DMS153 (cell line): ENCODE measurements around the gene PDX1.

ENCODE experiments used
- DNase-seq: peaks from one replicate; lab custom pipeline; 2025; lab: John Stamatoyannopoulos, UW

Gene PDX1

DNA sequence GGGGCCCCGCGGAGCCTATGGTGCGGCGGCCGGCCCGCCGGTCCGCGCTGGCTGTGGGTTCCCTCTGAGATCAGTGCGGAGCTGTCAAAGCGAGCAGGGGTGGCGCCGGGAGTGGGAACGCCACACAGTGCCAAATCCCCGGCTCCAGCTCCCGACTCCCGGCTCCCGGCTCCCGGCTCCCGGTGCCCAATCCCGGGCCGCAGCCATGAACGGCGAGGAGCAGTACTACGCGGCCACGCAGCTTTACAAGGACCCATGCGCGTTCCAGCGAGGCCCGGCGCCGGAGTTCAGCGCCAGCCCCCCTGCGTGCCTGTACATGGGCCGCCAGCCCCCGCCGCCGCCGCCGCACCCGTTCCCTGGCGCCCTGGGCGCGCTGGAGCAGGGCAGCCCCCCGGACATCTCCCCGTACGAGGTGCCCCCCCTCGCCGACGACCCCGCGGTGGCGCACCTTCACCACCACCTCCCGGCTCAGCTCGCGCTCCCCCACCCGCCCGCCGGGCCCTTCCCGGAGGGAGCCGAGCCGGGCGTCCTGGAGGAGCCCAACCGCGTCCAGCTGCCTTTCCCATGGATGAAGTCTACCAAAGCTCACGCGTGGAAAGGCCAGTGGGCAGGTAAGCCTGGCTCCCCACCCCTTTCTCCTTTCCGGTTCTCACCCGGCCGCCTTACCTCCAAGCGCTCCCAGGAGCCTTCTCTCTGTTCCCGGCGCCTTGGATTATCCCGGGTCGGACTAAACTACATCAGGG, at the start of gene PDX1:
PDX1 (plus strand) TSS at position 67 of the 743 bp plus-strand sequence; CDS start at position 206, 139 bp downstream.
- peak; percentile 52 for DNase-seq

DNA sequence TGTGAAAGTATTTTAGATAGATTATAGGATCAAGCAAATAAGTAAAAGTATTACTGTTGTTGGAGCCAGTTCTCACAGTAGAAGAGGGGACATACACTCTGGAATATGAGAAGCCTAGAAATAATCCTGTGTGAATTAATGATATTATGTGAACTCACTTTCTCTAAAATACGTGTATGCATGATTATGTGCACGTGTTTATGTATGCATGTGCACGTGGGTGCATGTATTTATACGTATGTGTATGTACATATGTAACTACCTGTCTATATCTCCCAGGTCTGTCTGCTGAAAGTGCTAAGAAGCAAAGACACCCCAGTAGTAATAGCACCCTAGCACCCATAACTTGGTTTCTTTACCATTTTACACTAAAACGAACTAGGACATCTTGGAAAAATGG, 41.5 kb upstream of the PDX1 start:
- no peak for DNase-seq

DNA sequence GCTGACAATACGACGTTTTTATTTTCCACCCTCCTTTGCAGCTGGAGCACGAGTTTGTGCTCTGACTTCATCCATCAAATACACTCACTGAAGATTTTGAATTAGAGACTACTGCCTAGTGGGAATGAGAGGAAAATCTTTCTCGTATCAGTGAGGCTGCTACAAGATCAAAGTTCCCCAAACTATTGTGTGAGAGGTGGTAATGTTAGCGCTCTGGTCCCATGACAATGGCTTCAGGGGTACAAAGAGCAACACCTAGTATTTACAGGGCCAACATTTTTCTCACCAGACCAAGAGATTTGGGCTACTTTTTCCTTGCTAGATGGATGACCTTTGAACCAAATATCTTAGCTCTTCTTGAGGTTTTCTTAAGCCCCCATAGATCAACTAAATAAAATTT, 30.3 kb upstream of the PDX1 start:
- DNase-seq, result no peak

DNA sequence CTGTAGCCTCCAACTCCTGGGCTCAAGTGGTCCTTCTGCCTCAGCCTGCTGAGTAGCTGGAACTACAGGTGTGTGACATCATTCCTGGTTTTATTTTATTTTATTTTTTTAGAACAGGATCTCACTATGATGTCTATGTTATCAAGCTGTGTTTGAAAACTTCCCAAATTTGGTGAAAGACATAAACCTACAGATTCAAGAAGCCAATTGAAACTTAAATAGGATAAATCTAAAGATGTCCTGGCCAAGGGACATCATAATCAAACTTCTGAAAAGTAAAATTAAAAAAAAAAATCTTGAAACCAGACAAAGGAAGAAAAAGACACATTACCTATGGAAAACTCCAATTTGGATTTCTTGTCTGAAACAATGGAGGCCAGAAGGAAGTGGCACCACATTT, 23.1 kb upstream of the PDX1 start:
- no peak for DNase-seq

DNA sequence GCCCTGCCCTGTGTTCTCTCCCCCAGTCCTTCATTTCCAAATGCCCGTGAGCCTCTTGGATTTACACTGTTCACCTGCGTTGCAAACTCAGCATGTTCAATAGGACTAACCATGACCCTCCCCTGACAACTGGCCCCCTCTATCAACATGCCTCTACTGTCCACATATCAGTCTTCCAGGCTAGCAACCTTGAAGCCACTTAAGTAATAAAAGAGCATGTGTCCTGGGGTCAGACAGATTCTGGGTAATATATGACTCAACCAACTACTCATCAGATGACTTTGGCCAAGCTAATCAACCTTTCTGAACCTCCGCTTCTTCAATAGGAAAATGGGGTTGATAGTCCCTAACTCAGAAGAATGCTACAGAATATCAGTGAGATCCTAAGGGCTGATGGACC, 15.1 kb upstream of the PDX1 start:
- DNase-seq, result no peak

DNA sequence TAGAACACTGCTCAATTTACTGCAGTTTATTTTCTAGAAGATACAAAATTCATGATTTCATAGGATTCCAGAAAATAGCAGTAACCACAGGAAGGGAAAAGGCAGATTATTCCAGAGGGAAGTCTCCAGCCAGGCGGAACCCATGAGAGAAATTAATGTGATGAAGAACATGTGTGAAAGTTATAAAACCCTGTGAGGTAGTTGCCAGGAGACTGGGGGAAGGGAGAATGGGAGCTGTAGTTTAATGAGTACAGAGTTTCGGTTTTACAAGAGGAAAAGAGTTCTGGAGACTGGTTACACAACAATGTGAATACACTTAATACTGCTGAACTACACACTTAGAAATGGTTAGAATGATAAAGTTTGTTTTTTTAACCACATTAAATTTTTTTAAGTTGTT, 14.2 kb upstream of the PDX1 start:
- no peak for DNase-seq

DNA sequence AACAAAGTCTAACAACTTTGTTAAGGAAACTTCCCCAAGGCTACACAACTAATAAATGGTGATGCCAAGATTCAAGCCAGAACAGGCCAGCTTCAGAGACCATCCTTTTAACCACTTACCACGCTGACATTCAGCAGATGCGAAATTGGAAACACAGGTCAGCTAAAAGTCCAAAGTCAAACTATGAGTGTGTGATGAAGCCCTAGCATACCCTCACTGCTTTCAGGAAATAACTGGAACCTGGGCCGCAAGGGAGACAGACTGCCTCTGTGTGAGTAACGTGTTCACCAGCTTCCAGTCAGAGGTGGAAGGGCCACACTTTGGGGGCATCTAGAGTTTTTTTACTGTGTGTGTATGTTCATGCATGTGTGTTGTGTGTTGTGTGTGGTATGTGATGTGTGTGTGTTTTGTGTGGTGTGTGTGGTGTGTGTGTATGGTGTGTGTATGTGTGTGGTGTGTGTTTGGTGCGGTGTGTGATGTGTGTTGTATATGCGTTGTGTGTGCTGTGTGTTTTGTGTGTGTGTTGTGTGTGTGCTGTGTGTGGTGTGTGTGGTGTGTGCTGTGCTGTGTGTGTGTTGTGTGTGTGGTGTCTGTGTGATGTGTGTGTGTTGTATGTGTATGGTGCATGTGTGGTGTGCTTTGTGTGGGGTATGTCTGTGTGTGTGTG, 12.5 kb upstream of the PDX1 start:
- DNase-seq, result no peak

DNA sequence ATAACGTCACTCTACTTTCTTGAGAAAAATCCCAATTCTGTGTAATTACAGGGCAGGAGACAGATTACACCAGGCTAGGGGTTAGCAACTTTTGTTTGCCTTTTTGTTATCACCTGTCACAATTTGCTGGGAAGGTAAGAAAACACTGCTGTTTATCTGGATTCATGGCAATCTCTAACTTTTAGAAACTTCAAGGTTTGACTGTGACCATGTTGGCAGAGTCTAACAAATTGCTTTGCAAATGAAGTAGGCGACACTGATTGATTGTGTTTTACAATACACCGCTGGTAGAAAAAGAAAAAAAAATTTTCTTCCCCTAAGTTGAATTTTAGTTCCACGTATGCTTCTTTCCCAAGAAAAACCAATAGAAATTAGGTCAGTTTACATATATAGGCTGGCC, 10.4 kb upstream of the PDX1 start:
- DNase-seq, result no peak

DNA sequence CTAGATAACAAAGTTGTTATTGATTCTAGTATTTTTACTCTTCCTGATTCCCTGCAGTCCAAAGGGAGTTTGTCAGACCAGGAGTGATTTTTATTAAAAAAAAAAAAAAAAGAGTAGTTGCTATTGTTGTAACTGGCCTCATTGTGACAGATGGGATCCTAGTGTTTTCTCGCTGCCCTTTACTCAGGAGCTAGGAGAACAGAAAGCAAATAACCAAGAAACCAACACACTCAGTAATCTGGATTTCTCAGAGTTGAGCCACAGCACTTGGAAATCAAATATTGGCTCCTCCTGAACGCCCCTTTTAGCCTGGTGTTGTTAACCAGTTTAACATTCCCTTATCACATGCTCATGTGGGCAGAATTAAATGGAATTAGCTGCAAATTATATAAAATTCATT, 8.3 kb upstream of the PDX1 start:
- no peak for DNase-seq

DNA sequence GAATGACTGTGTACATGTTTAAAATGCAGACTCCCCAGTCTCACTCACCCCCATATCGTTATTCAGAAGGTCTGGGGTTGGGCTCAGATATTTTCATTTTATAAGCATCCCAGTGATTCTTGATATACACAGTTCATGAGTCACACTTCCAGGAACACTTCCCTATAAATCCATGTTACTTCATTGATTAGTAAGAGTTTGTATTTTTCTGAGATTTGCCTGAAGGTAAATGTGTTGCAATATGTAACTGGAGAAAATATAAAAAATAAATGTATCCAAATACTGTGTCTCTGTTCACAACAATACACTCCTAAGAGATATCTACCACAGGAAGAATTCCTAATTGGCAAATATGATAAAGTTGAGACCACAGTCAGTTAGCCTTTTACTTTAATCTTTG, 6.6 kb upstream of the PDX1 start:
- DNase-seq, result no peak

DNA sequence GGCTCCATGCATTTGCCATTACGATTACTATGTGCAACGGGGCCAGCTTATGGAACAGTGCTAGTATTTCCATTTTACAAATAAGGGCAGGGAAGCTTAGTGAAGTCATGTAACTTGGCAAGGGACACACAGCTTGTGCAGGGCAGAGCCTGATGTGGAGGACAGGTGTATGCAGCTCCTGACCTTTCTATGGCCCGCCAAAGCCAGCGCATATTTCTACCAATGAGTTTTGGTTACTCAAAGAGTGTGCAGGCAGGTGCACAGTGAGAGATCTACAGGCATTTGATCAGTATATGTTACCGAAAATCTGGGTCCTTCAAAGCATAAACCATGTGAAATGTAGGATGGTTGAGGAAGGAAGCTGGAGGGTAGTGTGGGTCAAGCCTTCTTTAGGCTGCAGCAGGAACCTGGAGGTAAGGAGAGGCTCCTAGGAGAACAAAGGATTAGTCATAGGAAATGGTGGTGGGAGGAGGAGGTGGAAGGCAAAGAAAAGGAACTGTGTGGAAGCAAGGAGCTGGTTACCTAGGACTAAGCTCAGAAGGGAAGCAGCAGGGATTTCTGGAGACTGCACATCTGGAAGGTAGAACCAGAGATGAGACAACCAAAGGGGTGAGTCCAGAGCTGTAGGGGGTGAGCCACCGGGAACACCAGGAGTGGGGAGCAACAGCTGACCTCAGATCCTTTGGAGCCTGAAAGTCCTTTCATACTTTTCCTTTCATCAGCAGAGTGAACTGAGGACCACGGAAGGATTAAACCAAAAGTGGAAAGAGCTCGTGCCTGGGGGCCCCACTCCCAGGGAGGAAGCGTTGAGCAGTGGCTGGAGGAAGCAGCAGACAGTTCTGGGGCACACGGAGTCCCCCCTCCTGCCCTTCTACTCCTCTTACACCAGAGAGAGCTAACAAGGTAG, 4.2 kb upstream of the PDX1 start:
- DNase-seq, result no peak

DNA sequence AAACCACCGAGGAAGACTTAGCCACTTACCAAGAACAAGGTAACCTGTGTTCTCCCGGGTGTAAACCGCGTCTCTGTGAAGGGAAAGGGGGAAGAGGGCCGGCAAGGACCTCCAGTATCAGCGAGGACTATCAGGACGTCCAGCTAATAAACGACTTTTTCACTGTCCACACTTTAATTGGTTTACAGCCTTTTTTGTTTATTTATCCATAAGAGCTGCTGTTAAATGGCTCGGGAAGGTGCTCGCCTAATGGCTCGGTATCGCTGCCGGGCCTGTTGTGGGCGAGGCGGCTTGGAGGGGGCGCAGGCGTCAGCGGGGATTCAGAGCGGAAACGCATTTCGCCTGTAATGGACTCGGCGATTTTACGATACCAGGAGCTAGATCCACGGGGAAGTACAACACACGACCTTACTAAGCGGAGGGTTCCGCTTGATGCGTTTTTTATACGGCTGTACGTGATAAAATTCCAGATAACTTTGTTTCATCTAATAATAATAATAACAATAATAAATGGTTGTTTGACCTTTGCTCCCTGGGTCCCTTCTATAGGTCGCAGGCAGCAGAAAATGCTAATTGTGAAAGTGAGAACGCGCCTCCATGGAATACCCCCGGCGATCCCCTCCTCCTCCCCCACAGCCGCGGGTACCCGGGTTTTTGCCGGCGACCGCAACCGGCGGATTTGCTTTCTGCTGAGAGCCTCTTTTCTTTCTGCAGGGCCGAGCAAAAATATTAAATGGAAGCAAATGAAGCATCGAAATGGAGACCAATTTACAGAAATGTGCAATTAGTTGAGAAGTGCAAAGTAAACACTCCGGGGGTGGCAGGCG, 2.5 kb upstream of the PDX1 start:
- DNase-seq, result no peak

DNA sequence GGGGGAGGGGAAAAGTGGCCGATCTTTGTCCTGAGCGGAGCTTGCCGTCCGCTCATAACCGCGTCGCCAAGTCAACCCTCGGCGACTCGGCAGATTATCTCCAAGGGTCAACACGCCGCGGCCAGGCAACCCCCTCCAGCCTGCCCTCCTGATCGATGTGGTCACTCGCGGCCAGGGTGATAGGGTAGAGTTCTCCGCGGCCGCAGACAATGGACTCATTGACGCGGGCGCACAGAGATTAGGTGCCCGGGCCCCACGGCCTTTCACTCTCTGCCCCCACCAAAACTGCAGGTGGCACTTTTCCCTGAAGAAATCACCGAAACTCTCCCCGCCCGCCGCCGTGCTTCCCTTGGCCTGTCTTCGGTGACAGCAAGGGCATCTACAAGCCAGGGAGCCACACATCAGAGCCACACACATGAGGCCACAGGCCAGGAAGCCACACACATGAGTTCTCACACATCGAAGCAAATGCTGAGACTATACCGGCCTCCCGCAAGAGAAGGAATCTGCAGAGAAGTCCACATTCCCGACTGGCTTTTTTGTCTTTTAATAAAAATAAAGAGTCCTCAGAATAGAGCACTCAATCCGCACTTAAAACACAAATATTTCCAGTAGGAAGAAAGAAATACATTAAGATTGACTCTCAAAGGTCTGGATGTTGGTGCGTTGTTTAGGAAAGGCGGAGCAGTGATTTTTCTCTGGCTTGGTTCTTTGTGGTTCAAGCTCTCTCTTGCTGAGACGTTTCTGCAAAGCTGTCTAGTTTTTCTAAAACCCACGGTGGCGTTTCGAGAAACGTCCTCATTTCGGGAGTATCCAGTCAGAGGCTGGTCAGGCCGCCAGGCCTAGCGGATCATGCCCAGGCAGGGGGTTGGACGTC, 1.5 kb upstream of the PDX1 start:
- no peak for DNase-seq

DNA sequence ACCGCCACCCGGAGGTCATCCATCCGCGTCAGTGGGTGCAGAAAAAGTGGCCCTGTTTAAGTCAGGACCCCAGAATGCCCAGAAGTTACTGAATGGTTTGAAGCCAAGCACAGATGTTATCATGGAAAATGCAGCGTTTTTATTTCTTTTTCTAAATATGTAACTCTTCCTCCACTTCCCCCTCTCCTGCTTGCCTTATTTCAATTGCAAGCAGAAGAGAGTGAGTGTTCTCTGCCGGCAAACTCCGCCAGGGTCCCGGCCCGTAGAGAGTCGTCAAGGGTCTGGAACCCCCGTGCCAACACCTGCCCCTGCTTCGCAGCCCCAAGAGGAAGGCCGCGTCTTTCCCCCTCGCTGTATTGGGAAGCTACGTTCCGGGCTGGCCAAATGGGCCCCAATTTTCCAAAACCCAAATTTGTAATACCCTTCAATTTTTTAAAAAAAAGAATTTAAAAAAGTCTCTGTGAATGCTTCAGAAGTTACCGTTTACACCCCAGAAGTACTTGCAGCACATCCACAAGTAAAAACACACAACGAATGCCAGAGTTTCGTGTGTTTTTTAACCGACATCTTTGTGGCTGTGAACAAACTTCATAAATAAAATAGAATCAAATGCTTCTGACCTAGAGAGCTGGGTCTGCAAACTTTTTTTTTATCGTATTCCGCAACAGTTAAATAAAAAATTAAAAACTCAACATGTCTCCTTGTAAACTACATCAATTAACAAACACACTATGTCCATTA, 712 bp upstream of the PDX1 start:
- DNase-seq, result no peak

DNA sequence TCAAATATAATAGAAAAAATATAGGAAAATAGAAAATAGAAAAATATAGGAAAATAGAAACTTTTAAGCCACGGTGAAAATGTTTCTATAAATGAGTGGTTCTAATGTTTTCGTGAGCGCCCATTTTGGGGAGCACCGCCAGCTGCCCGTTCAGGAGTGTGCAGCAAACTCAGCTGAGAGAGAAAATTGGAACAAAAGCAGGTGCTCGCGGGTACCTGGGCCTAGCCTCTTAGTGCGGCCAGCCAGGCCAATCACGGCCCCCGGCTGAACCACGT, 204 bp upstream of the PDX1 start:
- DNase-seq, result no peak

DNA sequence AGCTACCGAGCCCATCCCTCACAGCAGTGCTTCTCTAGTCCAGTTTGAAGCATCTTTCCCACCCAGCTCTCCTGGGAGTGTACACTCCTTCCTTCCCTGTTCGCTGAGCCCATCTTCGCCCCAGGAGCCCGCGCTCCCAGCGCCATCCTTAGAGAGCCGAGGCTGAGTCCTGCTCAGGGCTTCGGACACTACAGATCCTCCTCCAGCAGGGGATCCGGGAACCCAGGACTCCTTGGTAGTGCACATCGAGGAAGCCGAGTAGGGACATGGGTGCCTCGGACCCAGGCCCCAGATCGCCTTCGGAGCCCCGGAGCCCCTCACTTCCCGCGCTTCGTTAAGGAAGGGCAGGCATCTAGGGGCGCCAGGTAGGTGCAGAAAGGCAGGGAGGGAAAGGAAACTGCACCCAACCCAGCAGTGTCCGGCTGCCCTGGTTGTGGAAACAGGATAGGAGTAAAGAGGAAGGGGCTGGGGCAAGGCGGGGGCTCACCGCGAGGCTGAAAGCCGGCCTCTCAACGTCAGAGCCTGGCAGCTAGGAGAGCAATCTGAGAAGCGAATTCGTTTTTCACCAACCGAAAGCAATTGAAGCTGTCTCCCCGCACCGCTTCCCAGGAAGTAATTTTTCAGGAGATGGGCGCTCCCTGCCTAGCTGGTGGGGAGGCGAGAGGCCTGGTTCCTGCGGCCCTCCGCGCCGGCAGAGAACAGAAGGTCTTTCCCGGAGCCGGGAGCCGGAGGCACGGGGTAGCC, 1.0 kb downstream of the PDX1 start:
- no peak for DNase-seq

DNA sequence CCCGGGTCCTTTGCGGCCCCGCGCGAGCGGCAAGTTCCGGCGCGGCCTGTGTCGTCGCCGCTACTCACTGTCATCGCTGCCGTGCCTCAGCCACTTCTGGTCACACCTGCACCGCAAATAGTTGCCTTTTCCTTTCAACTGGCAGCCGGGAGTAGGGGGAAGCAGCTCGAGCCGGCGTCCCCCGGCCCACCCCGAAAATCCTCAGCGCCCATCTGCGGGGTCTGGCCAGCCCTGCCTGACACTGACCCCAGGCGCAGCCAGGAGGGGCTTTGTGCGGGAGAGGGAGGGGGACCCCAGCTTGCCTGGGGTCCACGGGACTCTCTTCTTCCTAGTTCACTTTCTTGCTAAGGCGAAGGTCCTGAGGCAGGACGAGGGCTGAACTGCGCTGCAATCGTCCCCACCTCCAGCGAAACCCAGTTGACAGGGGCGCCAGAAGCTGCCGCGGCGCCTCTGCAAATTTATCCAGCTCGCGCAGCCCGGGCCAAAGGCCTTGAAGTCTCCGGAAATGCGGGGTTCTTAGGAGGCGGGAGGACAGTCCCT, 1.7 kb downstream of the PDX1 start:
- no peak for DNase-seq

DNA sequence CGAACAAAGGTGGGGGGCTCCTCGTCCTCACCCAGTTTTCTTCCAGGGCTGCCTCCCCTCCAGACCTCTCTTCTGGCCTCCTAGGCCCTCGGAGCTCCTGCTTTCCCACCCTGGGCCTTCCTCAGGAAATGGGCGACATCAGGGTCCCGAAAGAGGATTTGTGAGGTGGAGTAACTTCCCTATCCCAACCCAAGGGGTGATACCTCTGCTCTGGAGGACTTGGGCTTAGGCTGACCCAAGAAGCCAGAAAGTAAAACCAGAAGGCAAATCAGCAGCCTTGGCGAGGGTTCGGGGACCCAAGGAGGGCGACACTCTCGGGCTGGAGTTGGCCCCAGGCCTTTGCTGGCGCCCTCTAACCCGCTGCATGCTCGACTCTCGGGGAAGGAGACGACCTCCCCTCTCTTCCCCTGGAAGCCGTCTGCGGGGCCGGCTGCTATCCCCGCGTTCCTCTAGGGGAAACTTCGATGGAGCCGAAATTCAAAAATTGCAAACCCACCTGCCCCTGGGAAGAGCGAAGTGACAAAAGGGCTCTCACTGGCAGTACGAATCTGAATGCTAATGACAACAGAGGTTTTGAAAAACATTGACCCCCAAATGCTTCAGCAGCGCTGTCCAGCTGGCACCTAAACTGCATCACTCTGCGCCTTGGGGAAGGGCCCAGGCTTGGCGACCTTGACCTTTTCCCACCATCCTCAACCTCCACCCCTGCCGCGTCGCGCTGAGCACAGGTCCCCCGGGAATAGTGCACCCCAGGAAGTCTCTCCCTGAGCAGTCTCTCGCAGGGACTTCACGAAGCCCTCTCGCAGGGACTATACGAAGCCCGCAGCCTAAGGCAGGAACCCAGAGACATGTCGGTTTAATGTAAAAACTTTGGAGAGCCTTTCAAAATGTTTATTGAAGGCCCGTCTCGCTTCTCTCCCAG, 2.4 kb downstream of the PDX1 start:
- DNase-seq, result no peak
